Prostate gland (tissue), 2 donors: ENCODE results near the gene SLC16A8.

Experiments used
- POLR2A ChIP-seq: fragments of 450-650 bp; IDR thresholded peaks from one replicate; pipeline ENCODE4 v1.6.1; 2016; ENCODE audit warnings: antibody characterized with exemption, mild to moderate bottlenecking
- TF ChIP-seq, protein P1 (sequence below), 4 experiments: fragments of 200-600 bp in 2 of 4; fragments of 450-650 bp in 2 of 4; sonication (generic) in 2 of 4; IDR thresholded peaks; 1 replicate in 3 of 4; 2 replicates in 1 of 4; pipeline ENCODE4 v1.5.1; 2016 to 2019; ENCODE audit warnings: antibody characterized with exemption in 4 of 4, mild to moderate bottlenecking in 2 of 4, moderate library complexity in 2 of 4

DNA sequence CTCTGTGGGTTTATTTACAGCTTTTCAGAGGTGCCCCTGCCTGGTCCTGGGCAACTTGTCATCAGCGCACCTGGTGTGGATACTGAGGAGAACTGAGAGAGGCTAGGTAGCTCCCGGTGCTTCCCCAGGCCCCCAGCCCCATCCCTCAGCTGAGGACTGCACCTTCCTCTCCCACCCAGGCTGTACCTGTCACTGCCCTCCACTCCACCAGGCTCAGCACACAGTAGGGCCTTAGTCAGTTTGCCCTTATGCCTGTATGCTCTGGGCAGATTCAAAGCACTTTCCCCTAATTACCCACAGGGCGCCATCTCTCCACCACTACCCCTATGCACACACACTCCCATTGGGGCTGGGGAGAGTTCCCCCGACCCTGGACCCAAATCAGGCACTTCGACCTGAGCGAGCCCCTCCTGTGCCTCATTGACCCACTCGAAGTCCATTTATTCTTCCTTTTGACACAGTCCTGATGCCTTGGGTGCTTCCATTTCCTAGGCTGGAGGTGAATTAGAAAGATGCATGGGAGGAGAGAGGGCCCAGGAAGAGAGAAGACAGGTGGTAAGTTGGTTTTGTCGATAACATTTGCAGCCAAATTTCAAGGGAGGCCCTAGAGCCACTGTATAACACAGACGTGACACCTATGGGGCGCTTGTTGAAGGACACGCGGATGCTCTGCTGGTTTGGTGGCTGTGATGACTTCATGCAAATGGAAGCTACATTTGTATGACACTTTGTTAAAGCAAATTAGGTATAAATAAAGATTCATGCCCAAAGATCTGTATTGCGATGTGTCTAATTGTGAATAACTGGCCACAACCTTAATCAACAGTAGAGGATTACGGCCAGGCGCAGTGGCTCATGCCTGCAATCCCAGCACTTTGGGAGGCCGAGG, 40.6 kb downstream of the SLC16A8 start:
- TF ChIP-seq, protein P1, sequence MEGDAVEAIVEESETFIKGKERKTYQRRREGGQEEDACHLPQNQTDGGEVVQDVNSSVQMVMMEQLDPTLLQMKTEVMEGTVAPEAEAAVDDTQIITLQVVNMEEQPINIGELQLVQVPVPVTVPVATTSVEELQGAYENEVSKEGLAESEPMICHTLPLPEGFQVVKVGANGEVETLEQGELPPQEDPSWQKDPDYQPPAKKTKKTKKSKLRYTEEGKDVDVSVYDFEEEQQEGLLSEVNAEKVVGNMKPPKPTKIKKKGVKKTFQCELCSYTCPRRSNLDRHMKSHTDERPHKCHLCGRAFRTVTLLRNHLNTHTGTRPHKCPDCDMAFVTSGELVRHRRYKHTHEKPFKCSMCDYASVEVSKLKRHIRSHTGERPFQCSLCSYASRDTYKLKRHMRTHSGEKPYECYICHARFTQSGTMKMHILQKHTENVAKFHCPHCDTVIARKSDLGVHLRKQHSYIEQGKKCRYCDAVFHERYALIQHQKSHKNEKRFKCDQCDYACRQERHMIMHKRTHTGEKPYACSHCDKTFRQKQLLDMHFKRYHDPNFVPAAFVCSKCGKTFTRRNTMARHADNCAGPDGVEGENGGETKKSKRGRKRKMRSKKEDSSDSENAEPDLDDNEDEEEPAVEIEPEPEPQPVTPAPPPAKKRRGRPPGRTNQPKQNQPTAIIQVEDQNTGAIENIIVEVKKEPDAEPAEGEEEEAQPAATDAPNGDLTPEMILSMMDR (IDR thresholded peaks at IDR 0.05), result no peak
- TF ChIP-seq POLR2A, result no peak
